ENCODE measurements around the gene NME7.

The NME7 gene

GRCh38 chr1:169330927-169331326, 36.7 kb downstream of the NME7 start:
- H3K27me3 Mint-ChIP-seq, result no peaks in the 10 kb centered on the region
- H3K27ac Mint-ChIP-seq, result no peak overlapping the region
- peaks cover 11% of the 10 kb centered on the region for H3K4me1 Mint-ChIP-seq (ENCODE audit: low read depth)
- H3K4me3 Mint-ChIP-seq, result no peak overlapping the region
- H3K36me3 Mint-ChIP-seq (ENCODE audit: low read depth), result peaks cover 6% of the 10 kb centered on the region
- peaks cover 17% of the 10 kb centered on the region for H3K9me3 Mint-ChIP-seq
- intact Hi-C loops (cut with micrococcal nuclease), result loop anchor here (10.0 kb wide), 1 partner anchor 116 kb away; no protein-coding TSS in a partner anchor

GRCh38 chr1:169329383-169329782, 38.2 kb downstream of the NME7 start:
- intact Hi-C loops (cut with micrococcal nuclease), result no loop called here
- Mint-ChIP-seq H3K4me1 (ENCODE audit: low read depth) (peaks cover 11% of the 10 kb centered on the region), H3K36me3 (ENCODE audit: low read depth) (no peaks in the 10 kb centered on the region), H3K27ac (no peak overlapping the region), H3K27me3 (no peaks in the 10 kb centered on the region), H3K9me3 (peaks cover 11% of the 10 kb centered on the region), H3K4me3 (no peak overlapping the region)

- peaks cover 11% of the 10 kb centered on the region for H3K4me1 Mint-ChIP-seq (ENCODE audit: low read depth)
- H3K4me3 Mint-ChIP-seq, result no peak overlapping the region
- peaks cover 11% of the 10 kb centered on the region for H3K9me3 Mint-ChIP-seq
- no peak overlapping the region for H3K27ac Mint-ChIP-seq
- H3K36me3 Mint-ChIP-seq (ENCODE audit: low read depth), result no peaks in the 10 kb centered on the region
- no peaks in the 10 kb centered on the region for H3K27me3 Mint-ChIP-seq
- intact Hi-C loops (cut with micrococcal nuclease), result no loop called here
Observed at GRCh38 chr1:169327875-169328274, 39.7 kb downstream of the NME7 start.

- H3K4me3 Mint-ChIP-seq, result no peak overlapping the region
- peaks cover 11% of the 10 kb centered on the region for H3K4me1 Mint-ChIP-seq (ENCODE audit: low read depth)
- H3K36me3 Mint-ChIP-seq (ENCODE audit: low read depth), result no peaks in the 10 kb centered on the region
- peaks cover 11% of the 10 kb centered on the region for H3K9me3 Mint-ChIP-seq
- no peaks in the 10 kb centered on the region for H3K27me3 Mint-ChIP-seq
- H3K27ac Mint-ChIP-seq, result no peak overlapping the region
- intact Hi-C loops (cut with micrococcal nuclease), result no loop called here
Observed at GRCh38 chr1:169326956-169327268, 40.7 kb downstream of the NME7 start.

GRCh38 chr1:169326261-169326955, 41.2 kb downstream of the NME7 start:
- H3K4me3 Mint-ChIP-seq, result no peak overlapping the region
- intact Hi-C loops (cut with micrococcal nuclease), result no loop called here
- no peak overlapping the region for H3K27ac Mint-ChIP-seq

GRCh38 chr1:169325117-169325516, 42.5 kb downstream of the NME7 start:
- Mint-ChIP-seq H3K27me3 (no peaks in the 10 kb centered on the region), H3K36me3 (ENCODE audit: low read depth) (no peaks in the 10 kb centered on the region), H3K9me3 (peaks cover 11% of the 10 kb centered on the region), H3K27ac (no peak overlapping the region), H3K4me1 (ENCODE audit: low read depth) (peaks cover 11% of the 10 kb centered on the region), H3K4me3 (no peak overlapping the region)
- intact Hi-C loops (cut with micrococcal nuclease), result no loop called here

More at GRCh38 chr1:169326261-169326955, 41.2 kb downstream of the NME7 start:
- H3K9me3 Mint-ChIP-seq, result peaks cover 11% of the 10 kb centered on the region
- H3K4me1 Mint-ChIP-seq (ENCODE audit: low read depth), result peaks cover 11% of the 10 kb centered on the region
- no peaks in the 10 kb centered on the region for H3K36me3 Mint-ChIP-seq (ENCODE audit: low read depth)
- H3K27me3 Mint-ChIP-seq, result no peaks in the 10 kb centered on the region

GRCh38 chr1:169322138-169322537, 45.5 kb downstream of the NME7 start:
- Mint-ChIP-seq H3K9me3 (no peaks in the 10 kb centered on the region), H3K4me3 (no peak overlapping the region), H3K27ac (no peak overlapping the region), H3K27me3 (no peaks in the 10 kb centered on the region), H3K4me1 (ENCODE audit: low read depth) (peaks cover 11% of the 10 kb centered on the region), H3K36me3 (ENCODE audit: low read depth) (no peaks in the 10 kb centered on the region)
- intact Hi-C loops (cut with micrococcal nuclease), result no loop called here

GRCh38 chr1:169321539-169321938, 46.1 kb downstream of the NME7 start:
- no peak overlapping the region for H3K27ac Mint-ChIP-seq
- H3K36me3 Mint-ChIP-seq (ENCODE audit: low read depth), result no peaks in the 10 kb centered on the region
- H3K9me3 Mint-ChIP-seq, result no peaks in the 10 kb centered on the region
- H3K4me1 Mint-ChIP-seq (ENCODE audit: low read depth), result peaks cover 5% of the 10 kb centered on the region
- no peak overlapping the region for H3K4me3 Mint-ChIP-seq
- H3K27me3 Mint-ChIP-seq, result no peaks in the 10 kb centered on the region
- intact Hi-C loops (cut with micrococcal nuclease), result no loop called here

GRCh38 chr1:169318536-169319244, 48.9 kb downstream of the NME7 start:
- Mint-ChIP-seq H3K9me3 (no peaks in the 10 kb centered on the region), H3K27me3 (no peaks in the 10 kb centered on the region), H3K4me1 (ENCODE audit: low read depth) (no peaks in the 10 kb centered on the region), H3K27ac (no peak overlapping the region), H3K4me3 (no peak overlapping the region), H3K36me3 (ENCODE audit: low read depth) (no peaks in the 10 kb centered on the region)
- intact Hi-C loops (cut with micrococcal nuclease), result no loop called here

GRCh38 chr1:169316556-169316955, 51.0 kb downstream of the NME7 start:
- intact Hi-C loops (cut with micrococcal nuclease), result no loop called here
- Mint-ChIP-seq H3K4me3 (no peak overlapping the region), H3K27me3 (no peaks in the 10 kb centered on the region)

GRCh38 chr1:169312084-169312954, 55.3 kb downstream of the NME7 start:
- no peaks in the 10 kb centered on the region for H3K9me3 Mint-ChIP-seq
- peaks cover 8% of the 10 kb centered on the region for H3K4me1 Mint-ChIP-seq (ENCODE audit: low read depth)
- intact Hi-C loops (cut with micrococcal nuclease), result no loop called here
- no peaks in the 10 kb centered on the region for H3K27me3 Mint-ChIP-seq
- H3K27ac Mint-ChIP-seq, result no peak overlapping the region
- no peak overlapping the region for H3K4me3 Mint-ChIP-seq
- H3K36me3 Mint-ChIP-seq (ENCODE audit: low read depth), result no peaks in the 10 kb centered on the region

More at GRCh38 chr1:169316556-169316955, 51.0 kb downstream of the NME7 start:
- no peaks in the 10 kb centered on the region for H3K9me3 Mint-ChIP-seq
- no peaks in the 10 kb centered on the region for H3K4me1 Mint-ChIP-seq (ENCODE audit: low read depth)
- no peaks in the 10 kb centered on the region for H3K36me3 Mint-ChIP-seq (ENCODE audit: low read depth)
- no peak overlapping the region for H3K27ac Mint-ChIP-seq

GRCh38 chr1:169309178-169310166, 58.1 kb downstream of the NME7 start:
- H3K9me3 Mint-ChIP-seq, result no peaks in the 10 kb centered on the region
- no peak overlapping the region for H3K27ac Mint-ChIP-seq
- H3K4me1 Mint-ChIP-seq (ENCODE audit: low read depth), result peaks cover 14% of the 10 kb centered on the region
- H3K36me3 Mint-ChIP-seq (ENCODE audit: low read depth), result no peaks in the 10 kb centered on the region
- intact Hi-C loops (cut with micrococcal nuclease), result no loop called here
- H3K4me3 Mint-ChIP-seq, result peak overlapping the region; percentile 55
- H3K27me3 Mint-ChIP-seq, result no peaks in the 10 kb centered on the region

- no peaks in the 10 kb centered on the region for H3K9me3 Mint-ChIP-seq
- H3K4me3 Mint-ChIP-seq, result no peak overlapping the region
- H3K4me1 Mint-ChIP-seq (ENCODE audit: low read depth), result peaks cover 14% of the 10 kb centered on the region
- H3K27ac Mint-ChIP-seq, result no peak overlapping the region
- intact Hi-C loops (cut with micrococcal nuclease), result no loop called here
- no peaks in the 10 kb centered on the region for H3K36me3 Mint-ChIP-seq (ENCODE audit: low read depth)
- H3K27me3 Mint-ChIP-seq, result no peaks in the 10 kb centered on the region
Observed at GRCh38 chr1:169308313-169309039, 59.1 kb downstream of the NME7 start.

All from dendritic cell treated with granulocyte-macrophage colony-stimulating factor and Interleukin-4, amounts not matched to agents 40 ng/mL and 50 ng/mL, for 4 days (primary cell).